HG03280 (cell line): ENCODE measurements around the gene BAK1.
A peak's percentile ranks its signal among the peaks of the same experiment; 100 is the strongest.

Experiments used
- ATAC-seq: cut with Tn5 transposase; IDR thresholded peaks from one replicate; pipeline ENCODE4 v1.9.1; 2021; ENCODE audit warnings: mild to moderate bottlenecking, moderate library complexity; ENCODE audit not compliant: unreplicated experiment

BAK1 gene

DNA sequence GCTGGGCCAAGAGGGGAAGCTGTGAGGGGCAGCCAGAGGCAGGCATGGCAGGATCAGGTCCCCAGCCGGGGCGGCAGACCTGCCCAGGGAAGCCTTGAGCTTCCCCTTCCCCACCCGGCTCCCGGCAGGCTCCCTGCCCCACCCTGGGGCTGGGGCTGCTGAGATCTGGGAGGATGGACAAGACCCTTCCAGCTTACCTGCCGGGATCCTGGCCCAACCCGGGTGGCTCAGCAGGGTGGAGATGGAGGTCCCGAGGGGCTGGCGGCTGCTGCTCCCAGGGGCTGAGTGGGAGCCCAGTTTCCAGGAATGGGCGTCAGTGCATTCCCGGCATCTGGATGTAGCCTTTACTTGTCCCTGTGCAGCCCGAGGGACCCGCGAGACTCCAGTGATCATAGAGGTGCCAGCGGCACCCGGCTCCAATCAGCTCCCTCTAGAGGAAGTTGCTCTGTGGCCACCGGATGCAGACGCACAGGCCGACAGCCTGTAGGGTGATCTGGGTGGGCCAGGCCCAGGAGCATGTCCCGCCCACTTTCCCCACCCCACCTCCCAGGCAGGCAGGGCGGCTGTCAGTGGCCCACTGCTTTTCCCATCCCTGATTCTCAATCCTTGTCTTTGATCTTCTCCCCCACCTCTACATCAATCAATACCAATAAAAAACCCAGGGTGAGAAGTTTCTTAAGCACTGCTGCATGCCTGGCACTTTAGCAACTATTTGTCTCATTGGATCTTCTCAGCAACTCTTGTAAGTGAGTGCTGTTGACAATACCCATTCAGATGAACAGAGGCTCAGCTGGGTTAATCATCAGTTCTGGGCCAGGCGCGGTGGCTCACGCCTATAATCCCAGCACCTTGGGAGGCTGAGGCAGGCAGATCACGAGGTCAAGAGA lies at the start of gene BAK1:
Gene BAK1 (minus strand): TSS at position 449 of the 887 bp plus-strand sequence. CDS start 2,672 bp downstream, outside the sequence.
- peak; percentile 94 for ATAC-seq

DNA sequence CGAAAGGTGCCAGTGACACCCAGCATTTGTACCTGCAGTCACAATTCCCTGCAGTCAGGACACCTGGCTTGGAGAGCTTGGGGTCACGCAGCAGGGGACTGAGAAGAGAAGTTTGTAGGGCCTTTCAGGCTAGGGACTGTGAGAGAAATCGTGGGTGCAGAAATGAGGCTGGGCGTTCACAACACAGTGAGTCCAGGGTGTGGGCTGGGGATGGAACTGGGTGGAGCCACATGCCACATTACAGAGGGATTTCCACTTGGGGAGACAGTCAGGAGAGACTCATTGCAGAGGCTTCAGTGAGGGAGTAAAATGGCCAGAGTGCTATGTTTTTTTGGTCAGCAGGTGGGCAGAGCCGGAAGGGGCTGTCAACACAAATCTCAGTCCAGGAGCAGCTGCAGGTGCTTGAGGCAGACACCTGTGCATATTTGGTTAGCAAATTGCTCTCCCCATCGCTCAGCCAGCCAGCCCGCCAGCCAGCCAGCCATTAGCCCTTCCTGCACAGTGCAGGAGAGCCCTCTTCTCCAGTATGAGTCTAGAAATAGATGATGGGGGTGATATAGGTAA lies 48.4 kb upstream of the BAK1 start:
- no peak for ATAC-seq

DNA sequence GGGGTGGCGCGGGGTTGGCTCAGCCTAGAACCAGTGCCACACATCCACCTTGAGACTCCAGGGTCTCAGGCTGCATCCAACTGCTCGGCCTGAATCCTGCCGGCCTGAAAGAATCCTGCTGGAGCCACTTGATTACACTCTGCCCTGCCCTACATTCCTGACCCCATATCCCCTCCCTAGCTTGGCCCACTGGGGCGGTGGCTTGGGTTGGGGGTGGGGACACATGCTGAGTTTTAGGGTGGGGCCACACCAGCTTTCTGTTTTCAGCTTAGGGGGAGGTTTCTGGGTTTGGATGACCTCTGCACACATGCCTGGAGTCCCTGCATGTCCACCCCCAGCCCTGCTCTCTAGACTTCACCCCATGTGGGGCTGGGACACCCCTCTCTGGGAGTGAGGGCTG lies 47.8 kb upstream of the BAK1 start:
- no peak for ATAC-seq

DNA sequence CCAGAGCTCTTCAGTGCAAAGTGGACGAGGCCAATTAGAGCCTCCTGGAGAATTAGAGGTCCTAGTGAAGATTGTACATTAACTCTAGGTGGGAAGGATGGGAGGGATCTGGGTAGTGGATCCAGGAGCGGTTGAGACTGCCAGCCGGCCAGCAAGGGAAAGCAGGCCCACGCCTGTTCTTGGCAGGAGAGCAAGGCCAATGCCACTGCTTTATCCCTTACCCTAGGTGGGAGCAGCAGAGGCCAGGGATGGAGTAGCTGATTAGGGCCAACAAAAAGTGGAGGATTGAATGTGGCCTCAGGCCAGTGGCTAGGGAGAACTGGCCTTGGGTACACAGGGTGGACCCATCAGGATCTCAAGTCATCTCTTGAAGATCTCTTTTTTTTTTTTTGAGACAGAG lies 44.8 kb upstream of the BAK1 start:
- ATAC-seq: no peak

DNA sequence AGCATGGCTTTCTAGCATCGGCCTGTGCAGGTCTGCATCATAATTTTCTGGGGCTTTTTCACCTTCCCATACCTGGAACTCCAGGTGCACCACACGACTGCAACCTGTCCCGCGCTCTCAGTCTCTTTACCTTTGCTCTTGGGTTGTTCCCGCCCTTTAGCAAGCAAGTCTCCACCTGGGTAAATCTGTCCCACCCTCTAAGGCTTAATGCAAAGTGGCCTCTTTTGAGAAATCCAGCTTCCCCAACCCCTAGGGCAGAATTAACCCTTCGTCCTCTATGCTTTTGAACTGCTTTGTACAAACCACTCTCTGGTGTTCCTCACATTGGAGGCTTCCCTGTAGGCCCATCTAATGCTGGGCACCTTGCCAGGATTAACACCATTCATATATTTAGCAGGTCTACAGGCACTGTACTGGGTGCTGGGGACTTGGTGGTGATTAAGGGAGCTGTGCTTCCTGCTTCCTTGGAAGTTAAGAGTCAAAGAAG lies 43.9 kb upstream of the BAK1 start:
- no peak for ATAC-seq

DNA sequence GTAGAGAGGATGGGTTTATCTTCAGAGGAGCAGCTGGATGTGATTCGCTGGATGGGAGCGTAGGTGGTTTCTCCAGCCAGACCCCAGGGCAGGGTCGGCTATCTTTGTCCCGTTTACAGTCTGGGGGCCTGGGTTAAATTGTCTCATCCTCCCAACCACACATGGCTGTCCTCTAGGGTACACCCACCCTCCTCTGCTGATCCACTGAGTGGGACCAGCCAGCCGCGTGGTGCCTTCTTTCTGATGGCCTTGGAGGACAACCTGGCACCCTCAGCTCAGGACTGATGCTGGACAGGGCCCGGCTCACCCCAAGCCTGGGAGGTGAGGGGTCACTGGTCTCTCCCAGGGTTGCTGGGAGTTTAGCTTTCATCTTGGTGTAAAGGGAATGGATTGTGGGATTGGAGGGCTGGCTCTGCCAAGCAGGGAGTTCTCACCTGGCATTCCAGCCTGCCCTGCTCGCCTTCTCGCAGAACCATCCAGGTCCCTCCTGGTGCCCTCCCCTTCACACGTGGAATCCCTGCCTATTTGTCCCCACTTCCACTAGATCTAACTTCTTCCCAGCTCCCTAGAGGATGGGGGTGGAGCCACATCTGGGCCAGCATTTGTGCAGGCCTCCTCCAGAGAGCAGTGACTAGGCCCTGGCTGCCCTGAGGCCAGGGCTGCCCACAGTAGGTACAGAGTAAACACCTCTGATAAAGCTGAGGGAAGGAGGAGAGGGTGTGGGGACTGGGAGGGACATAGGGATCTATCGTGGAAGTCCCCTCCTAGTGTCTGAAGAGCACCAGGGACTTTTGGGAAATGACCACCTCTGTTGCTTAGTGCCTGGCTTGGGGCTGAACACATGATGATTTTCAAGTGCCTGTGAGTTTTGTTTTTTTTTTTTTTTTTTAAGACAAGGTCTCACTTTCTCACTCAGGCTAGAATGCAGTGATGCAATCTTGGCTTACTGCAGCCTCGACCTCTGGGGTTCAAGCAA lies 42.7 kb upstream of the BAK1 start:
- ATAC-seq: no peak

DNA sequence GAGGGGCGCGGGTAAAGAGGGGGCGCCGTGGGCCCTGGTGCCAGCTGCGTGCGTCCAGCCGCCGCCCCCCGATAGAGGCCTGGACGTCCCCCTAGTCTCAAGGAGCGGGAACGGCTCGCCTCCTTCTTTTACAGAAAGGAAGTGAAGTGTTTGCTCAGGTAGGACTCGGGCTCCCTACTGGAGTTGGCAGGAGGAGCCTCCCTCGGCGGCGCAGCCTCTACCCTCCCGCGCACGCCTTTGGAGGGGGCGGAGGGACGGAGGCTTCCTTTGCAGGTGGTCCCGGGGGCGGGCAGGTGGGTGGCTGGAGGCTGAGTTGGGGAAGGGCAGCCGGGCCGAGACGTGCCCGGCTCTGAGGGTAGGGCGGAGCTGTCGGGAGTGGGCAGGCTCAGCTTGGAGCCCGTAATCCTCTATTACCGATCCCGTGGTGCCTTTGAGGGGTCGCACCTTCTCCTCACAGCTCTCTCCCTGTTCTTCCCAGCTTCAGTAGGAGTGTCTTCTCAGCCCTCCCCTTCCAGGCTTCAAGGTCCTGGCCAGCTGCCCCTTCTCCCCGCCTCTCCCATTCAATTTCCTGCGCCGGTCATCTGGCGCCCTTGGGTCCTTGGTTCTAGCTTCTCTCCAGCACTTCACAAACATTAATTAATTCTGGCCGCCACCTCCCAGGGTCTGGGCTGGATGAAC lies 41.8 kb upstream of the BAK1 start:
- ATAC-seq: peak; percentile 17

DNA sequence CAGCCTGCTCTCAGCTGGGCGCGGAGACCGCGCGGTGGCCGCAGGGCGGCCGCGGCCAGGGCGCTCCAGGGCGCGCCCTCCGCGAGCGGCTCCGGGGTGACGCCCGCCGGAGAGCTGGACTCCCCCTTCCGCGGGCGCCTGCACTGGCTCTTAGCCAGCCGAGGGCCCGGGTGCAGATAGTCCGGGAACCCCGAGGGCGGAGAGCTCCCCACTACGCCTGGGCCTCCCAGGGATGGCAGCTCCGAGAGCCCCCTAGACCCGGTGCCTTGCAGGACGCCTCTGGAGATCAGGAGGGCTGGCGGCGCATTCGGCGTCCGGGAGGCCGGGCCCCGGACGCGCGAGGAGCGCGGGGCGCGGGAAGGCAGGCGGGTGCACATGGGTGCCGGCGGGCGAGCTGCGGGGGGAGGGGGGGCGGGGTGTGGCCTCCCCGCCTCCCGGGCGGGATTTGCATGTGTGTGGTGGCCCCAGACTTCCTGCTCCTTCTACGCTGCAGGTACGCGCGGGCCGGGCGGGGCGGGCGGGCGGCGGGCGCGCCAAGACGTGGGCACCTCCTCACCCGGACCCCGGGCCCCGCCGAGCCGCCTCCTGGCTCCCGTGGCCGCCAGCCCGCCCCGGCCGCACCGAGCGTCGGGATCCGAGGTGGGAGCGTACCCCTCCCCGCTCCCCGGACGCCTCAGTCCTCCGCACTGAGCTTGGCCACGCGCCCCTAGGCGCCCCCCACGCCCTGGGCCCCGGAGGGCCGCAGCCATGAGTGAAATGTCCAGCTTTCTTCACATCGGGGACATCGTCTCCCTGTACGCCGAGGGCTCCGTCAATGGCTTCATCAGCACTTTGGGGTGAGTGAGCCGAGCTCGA lies 41.0 kb upstream of the BAK1 start, which contains the start of gene ITPR3:
Gene ITPR3 (plus strand): TSS at position 467 of the 855 bp plus-strand sequence. CDS start 281 bp downstream, at position 748.
- peak; percentile 73 for ATAC-seq

DNA sequence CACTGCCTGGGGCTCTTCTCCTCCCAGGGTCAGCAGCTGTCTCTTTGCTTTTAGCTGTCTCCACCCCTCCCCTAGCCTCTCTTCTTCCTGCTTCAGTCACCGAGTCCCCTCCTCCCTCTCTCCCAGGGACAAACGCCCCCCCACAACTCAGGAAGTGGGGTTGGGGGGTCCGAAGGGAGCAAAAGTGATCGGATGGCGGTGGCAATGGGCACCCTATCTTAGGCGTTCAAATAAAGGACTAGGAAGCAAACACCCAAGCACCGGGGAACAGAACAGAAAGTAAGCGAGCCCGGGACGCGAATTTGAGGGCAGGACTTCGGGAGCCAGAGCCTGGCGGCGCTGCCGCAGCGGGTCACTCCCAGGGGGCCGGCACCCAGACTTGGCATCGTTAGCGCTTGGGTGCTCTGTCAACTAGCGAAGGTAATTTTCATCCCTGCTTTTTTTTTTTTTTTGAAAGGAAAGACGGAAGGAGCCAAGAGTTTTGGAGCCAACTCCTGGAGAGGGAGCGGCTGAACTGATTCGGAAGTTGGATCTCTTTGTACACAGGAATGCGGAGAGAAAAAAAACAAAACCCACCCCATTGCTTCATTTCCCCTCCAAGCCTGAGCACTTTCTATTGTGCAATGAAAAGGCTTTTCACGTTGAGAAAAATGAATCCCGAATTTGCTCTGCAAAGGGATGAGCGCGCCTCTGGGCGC lies 40.2 kb upstream of the BAK1 start:
- no peak for ATAC-seq

DNA sequence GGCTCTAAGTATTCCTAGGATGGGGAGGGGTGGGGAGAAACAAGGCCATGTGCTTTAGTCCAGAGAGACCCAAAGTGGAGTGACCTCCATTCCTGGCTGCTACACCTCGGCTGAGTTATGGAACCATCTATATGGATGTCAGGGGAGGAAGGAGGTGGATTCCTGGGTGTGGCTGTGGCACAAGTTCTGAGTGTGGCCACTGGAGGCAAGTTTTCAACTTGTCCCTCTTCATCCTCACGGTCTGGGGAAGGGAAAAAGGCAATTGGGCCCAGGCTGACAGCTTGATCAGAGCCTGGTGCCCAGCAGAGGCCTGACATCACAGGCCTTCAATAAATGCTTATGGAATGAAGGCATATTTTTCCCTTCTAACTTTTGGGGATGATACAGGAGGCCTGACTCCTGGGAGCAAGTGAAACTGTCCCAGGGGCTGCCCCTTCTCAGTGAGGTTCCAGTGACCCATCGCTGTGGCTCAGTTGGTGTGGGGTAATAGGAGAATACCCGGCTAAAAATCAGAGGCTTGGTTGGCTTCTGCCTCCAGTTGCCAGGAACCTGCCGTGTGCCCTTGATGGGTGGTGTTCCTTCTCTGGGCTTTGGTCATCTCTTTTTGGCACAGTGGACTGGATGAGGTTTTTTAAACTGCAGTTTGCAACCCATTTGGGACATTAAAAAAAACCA lies 39.2 kb upstream of the BAK1 start:
- no peak for ATAC-seq

DNA sequence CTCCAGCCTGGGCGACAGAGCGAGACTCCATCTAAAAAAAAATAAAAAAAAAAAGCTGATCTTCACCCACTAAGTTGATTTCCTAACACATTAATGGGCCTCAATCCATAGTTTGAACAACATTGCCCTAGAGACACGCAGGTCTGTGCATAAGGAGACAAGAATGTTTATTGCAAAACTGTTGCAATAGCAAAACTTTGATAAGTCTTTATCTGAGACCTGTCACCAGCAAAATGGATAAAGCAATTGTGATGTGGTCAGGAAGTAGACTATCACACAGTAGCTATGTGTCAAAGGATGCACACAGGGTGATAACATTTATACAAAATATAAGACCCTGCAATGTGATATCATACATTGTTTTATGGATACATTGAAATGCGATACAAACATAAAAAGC lies 36.8 kb upstream of the BAK1 start:
- no peak for ATAC-seq

DNA sequence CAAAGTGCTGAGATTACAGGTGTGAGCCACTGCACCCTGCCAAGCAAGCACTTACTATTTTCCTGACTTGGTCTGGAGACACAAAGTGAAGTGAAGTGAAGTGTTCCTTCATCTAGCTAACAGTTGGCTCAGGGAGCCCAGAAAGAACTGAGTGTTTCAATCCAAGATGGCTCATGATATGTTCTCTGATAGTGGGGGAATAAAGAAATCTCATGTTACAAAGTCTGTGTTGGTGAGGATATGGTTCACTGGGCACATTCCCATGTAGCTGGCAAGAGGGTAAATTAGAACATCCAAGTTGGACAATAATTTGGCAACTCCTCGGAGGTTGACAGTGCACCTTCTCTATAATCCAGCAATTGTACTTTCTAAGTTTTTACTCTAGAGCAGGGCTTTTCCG lies 36.0 kb upstream of the BAK1 start:
- no peak for ATAC-seq

DNA sequence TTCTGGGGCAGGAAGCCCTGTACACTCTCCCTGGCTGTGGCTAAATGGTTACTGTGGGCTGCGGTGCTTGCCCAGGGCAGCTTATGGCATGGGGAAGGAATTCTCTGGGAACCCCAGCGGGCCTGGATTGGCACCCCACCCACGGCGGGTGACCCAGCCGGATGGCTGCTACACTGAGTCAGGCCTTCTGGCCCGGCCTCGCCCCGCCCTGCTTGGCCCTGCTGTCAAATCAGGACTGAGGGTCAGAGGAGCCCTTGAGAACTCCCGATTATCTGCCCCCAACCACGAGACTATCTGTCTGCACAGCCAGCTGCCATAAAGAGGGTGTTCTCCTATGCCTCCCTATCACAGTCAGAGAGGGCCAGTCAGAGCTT lies 33.7 kb upstream of the BAK1 start:
- ATAC-seq: no peak

DNA sequence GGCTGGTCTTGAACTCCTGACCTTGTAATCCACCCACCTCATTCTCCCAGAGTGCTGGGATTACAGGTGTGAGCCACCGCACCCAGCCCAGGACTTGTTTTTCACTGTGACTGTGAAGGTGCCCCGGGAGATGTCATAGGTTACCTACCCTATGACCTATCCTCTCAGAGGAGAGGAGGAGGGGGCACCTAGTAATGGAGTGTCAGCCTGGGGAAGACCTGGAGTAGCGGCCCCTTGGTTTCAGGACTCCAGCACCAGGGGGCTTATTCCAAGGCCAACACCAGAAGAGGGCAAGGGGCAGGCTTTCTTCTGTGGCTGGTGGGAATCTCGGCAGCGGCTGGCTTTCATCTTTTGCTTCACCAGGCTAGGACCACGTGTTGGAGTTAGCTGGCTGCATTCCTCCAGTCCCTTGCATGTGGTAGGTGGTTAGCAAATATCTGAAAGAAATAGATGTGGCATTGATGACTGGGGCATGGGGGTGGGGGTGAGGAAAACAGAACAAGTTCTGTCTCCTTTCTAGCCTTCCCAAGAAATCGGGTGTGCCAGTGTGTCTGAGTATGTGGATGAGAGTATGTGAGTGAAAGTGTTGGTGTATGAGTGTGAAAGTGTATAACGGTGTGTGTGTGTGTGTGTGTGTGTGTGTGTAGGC lies 33.2 kb upstream of the BAK1 start:
- no peak for ATAC-seq

DNA sequence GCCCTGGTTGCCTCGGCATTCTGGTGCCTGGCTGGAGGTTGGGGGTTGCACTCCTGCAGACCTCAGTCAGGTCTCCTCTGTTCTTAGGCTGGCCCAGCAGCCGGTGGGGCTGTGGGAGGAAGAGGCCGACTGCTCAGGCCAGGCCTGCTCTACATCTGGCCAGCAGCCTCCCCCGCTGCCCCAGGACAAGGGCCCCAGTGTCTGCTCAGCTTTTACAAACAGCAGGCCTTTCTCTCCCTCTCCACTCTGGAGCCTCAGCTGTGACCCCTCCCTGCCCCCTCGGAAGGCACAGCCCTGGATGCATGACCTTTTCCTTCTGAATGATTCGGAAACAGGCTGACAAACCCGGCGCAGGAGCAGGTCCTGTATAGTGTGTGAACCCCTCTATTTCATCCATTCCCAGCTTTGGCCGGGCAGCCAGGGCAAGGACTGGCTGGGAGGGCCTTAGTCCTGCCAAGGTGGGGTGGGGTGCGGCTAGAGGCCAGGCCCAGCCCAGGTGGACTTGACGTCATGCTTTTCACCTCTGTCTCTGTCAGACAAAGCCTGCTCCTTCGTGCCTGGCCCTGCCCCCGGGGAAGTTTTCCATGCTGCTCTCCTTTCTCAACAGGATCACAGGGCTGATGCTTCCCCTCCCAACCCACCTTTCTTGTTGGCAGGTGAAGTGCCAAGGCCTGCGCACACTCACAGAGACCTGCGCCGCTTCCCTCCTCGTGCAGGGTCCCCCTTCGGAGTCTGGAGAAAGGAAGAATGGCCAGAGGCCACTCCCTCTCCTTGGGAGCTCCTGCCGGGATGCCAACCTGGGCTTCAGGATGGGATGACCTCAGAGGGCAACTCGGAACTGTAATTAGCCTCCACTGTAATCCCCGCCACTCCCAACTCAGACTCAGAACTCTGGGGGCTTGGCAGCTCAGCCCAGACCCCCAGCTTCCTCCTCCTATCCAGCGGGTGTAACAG lies 31.0 kb upstream of the BAK1 start:
- ATAC-seq: no peak

DNA sequence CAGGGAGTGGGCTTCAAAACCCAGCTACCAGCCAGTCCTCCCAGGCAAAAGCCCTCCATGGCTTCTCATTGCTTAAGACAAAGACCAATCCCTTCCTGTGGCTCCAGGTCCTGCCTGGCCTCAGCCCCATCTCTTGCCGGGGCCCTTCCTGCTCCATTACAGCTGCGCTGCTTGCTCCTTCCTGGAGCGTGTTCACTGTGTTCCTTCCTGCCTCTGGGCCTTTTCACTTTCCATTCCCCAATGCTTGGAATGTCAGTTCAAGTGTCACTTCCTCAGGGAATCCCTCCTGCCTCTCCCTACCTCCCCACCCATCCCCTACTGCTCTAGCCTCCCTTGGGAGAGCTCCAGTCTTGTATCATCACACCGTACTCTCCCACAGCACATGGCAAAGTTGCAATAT lies 30.0 kb upstream of the BAK1 start:
- no peak for ATAC-seq

DNA sequence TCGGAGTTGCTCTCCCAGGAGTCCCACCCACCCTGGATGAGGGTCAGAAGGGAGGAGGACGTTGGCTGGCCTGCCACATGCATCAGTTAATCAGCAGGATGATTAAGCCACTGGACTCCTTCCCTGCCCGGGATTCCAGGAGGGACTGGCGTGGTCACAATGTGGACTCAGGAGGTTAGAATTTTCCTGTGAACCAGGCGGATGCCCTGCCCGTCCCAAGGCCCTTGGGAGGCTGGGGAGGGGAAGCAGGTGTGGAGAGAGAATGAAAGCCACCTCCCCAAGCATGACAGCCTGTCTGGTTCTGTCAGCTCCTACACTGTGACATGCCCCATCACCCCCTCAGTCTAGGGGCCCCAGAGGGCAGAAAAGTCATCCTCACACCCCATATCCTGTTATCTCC lies 29.5 kb upstream of the BAK1 start:
- ATAC-seq: no peak
